Measurements from ENCODE around the gene PIK3R5. TPM values are rescaled to one million over a fixed set of nuclear protein-coding genes. Genes with fewer than 3 reads are reported as not detected.

PIK3R5 gene
- total and polyA plus RNA-seq, 2 donors from 2014 or later, result 0.45 to 19.1 TPM

DNA sequence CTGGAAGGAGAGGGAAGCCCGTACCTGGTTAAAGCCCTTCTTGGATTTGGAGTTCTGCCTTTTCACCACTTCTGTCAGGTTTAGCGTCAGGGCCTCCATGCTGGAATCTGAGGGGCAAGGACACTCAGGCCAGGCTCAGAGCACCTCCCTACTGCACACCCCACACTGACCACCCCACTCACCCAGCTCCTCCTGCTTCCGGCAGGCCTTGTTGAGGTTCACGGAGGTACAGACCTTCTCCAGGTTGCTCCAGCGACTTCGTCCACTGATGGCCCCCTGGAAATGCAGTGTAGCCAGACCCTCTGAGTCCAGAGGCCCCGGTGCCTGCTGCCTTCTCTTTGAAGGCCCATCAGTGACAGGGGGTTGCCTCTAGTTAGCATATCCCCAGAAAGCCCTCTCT, 83.9 kb downstream of the PIK3R5 start:
- no peaks in the 10 kb centered on the region for H3K9me3 ChIP-seq (ENCODE audit: control insufficient read depth in 2 of 3, insufficient read depth in 1 of 3, low read length in 3 of 3)
- H3K36me3 ChIP-seq (ENCODE audit: control insufficient read depth in 2 of 3, insufficient read depth in 3 of 3, low read length in 3 of 3), result no peaks in the 10 kb centered on the region
- no peak for FAIRE-seq
- no peak overlapping the region for H3K9ac ChIP-seq (ENCODE audit: low read length in 3 of 3)
- no peak for TF ChIP-seq CTCF (IDR thresholded peaks at IDR 0.05; ENCODE audit: borderline replicate concordance, extremely low read depth, insufficient read depth)
- no peaks in the 10 kb centered on the region for H3K27me3 ChIP-seq (ENCODE audit: control insufficient read depth, insufficient read depth, low read length)
- no peaks in the 10 kb centered on the region for H3K4me1 ChIP-seq (ENCODE audit: control insufficient read depth in 2 of 3, insufficient read depth in 2 of 3, low read depth in 1 of 3, low read length in 3 of 3)
- intact Hi-C loops (cut with DNase I), result no loop called here
- H3K27ac ChIP-seq (ENCODE audit: low read depth in 2 of 2, low read length in 2 of 2), result no peak overlapping the region
- peak in 1 of 5 donors; percentile 10 for DNase-seq
- H3K4me3 ChIP-seq (ENCODE audit: low read length in 3 of 3), result no peak overlapping the region

- intact Hi-C loops (cut with DNase I), result no loop called here
- FAIRE-seq (no peak), DNase-seq (peak in 1 of 5 donors; percentile 20)
- TF ChIP-seq CTCF (IDR thresholded peaks at IDR 0.05; ENCODE audit: borderline replicate concordance, extremely low read depth, insufficient read depth), result no peak
- H3K4me3 ChIP-seq (ENCODE audit: low read length in 3 of 3), result no peak overlapping the region
- H3K27me3 ChIP-seq (ENCODE audit: control insufficient read depth, insufficient read depth, low read length), result no peaks in the 10 kb centered on the region
- no peak overlapping the region for H3K27ac ChIP-seq (ENCODE audit: low read depth in 2 of 2, low read length in 2 of 2)
- H3K36me3 ChIP-seq (ENCODE audit: control insufficient read depth in 2 of 3, insufficient read depth in 3 of 3, low read length in 3 of 3), result no peaks in the 10 kb centered on the region
- H3K9ac ChIP-seq (ENCODE audit: low read length in 3 of 3), result no peak overlapping the region
- no peaks in the 10 kb centered on the region for H3K4me1 ChIP-seq (ENCODE audit: control insufficient read depth in 2 of 3, insufficient read depth in 2 of 3, low read depth in 1 of 3, low read length in 3 of 3)
- H3K9me3 ChIP-seq (ENCODE audit: control insufficient read depth in 2 of 3, insufficient read depth in 1 of 3, low read length in 3 of 3), result no peaks in the 10 kb centered on the region
Measured at GRCh38 chr17:8880466-8880865, 85.0 kb downstream of the PIK3R5 start.

GRCh38 chr17:8879410-8879809, 86.1 kb downstream of the PIK3R5 start:
- peak in 1 of 5 donors; percentile 20 for DNase-seq
- Histone ChIP-seq H3K27me3 (ENCODE audit: control insufficient read depth, insufficient read depth, low read length) (no peaks in the 10 kb centered on the region), H3K27ac (ENCODE audit: low read depth in 2 of 2, low read length in 2 of 2) (no peak overlapping the region), H3K9me3 (ENCODE audit: control insufficient read depth in 2 of 3, insufficient read depth in 1 of 3, low read length in 3 of 3) (no peaks in the 10 kb centered on the region), H3K4me3 (ENCODE audit: low read length in 3 of 3) (no peak overlapping the region), H3K36me3 (ENCODE audit: control insufficient read depth in 2 of 3, insufficient read depth in 3 of 3, low read length in 3 of 3) (no peaks in the 10 kb centered on the region), H3K9ac (ENCODE audit: low read length in 3 of 3) (no peak overlapping the region), H3K4me1 (ENCODE audit: control insufficient read depth in 2 of 3, insufficient read depth in 2 of 3, low read depth in 1 of 3, low read length in 3 of 3) (no peaks in the 10 kb centered on the region)
- no peak for TF ChIP-seq CTCF (IDR thresholded peaks at IDR 0.05; ENCODE audit: borderline replicate concordance, extremely low read depth, insufficient read depth)
- no peak for FAIRE-seq
- intact Hi-C loops (cut with DNase I), result no loop called here

GRCh38 chr17:8877984-8878383, 87.5 kb downstream of the PIK3R5 start:
- Histone ChIP-seq H3K9ac (ENCODE audit: low read length in 3 of 3) (no peak overlapping the region), H3K27me3 (ENCODE audit: control insufficient read depth, insufficient read depth, low read length) (no peaks in the 10 kb centered on the region), H3K27ac (ENCODE audit: low read depth in 2 of 2, low read length in 2 of 2) (no peak overlapping the region), H3K4me3 (ENCODE audit: low read length in 3 of 3) (no peak overlapping the region), H3K36me3 (ENCODE audit: control insufficient read depth in 2 of 3, insufficient read depth in 3 of 3, low read length in 3 of 3) (no peaks in the 10 kb centered on the region), H3K4me1 (ENCODE audit: control insufficient read depth in 2 of 3, insufficient read depth in 2 of 3, low read depth in 1 of 3, low read length in 3 of 3) (no peaks in the 10 kb centered on the region), H3K9me3 (ENCODE audit: control insufficient read depth in 2 of 3, insufficient read depth in 1 of 3, low read length in 3 of 3) (no peaks in the 10 kb centered on the region)
- no peak for TF ChIP-seq CTCF (IDR thresholded peaks at IDR 0.05; ENCODE audit: borderline replicate concordance, extremely low read depth, insufficient read depth)
- DNase-seq (peak in 1 of 5 donors; percentile 8), FAIRE-seq (no peak)
- intact Hi-C loops (cut with DNase I), result no loop called here
